ENCODE data around the gene GIGYF1. TPM values are rescaled to one million over a fixed set of nuclear protein-coding genes. Genes with fewer than 3 reads are reported as not detected.

Gene GIGYF1
- total RNA-seq, 4 donors from 2014 or later, result 16.4 to 21.1 (median 16.6) TPM

DNA sequence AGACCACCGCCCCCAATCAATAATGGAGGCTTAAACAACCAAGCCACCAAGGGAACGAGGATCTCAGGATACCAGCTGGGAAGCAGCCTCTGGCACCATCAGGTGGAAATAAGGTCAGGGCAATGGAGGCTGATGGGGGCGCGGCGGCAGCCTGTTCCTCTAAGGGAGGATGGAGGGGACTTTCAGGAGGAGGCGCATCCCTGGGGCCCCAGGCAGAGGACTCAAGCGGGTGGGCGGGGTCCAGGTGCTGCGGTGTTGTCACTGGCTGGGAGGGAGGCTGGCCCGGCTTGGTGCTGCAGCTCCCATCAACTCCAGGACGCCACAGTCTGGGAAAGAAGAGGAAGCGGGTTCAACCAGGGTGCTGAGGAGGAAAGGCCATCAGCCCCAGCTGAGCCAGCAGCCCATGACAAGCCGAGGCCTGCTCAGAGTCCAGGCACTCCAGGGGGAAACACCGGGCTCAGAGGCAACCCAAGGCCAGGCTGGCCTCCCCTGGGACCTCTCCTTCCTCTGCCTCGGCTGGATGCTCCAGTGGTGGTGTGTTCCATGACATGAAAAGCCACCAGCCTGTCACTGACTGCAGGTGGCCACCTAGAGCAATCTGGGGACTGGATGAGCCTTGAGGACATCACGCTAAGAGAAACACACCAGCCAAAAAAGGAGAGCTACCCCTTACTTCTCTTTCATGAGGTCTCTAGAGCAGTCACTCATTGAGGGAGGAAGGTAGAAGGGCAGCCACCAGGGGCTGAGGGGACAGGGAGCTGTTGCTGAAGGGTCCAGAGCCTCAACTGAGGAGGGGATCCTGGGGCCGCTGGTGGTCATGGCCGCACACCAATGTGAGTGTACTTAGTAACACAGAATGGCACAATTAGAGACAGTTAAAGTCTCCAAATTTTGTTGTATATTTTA, 4.6 kb downstream of the GIGYF1 start:
- no peak overlapping the region for H3K4me3 ChIP-seq
- H3K27ac ChIP-seq, result peak overlapping the region in 1 of 4 donors; percentile 9
- DNase-seq (no peak), ATAC-seq (no peak)
- no peaks in the 10 kb centered on the region for H3K9me3 ChIP-seq
- peaks cover 42 to 43% of the 10 kb centered on the region in 2 donors for H3K4me1 ChIP-seq
- TF ChIP-seq POLR2A (IDR thresholded peaks at IDR 0.05), result no peak
- TF ChIP-seq, protein P1, sequence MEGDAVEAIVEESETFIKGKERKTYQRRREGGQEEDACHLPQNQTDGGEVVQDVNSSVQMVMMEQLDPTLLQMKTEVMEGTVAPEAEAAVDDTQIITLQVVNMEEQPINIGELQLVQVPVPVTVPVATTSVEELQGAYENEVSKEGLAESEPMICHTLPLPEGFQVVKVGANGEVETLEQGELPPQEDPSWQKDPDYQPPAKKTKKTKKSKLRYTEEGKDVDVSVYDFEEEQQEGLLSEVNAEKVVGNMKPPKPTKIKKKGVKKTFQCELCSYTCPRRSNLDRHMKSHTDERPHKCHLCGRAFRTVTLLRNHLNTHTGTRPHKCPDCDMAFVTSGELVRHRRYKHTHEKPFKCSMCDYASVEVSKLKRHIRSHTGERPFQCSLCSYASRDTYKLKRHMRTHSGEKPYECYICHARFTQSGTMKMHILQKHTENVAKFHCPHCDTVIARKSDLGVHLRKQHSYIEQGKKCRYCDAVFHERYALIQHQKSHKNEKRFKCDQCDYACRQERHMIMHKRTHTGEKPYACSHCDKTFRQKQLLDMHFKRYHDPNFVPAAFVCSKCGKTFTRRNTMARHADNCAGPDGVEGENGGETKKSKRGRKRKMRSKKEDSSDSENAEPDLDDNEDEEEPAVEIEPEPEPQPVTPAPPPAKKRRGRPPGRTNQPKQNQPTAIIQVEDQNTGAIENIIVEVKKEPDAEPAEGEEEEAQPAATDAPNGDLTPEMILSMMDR (IDR thresholded peaks at IDR 0.05 in 4 of 5, conservative IDR thresholded peaks at IDR 0.05 in 1 of 5), result no peak
- intact Hi-C loops (cut with DNase I; ENCODE audit: low total_unique reads), result loop anchor here (2.0 to 5.0 kb wide), 3 partner anchors 57 to 125 kb away; partner anchors contain the start of gene MOSPD3
- H3K27me3 ChIP-seq, result no peaks in the 10 kb centered on the region
- in situ Hi-C loops (cut with MboI; ENCODE audit: low sequenced_read_pairs in 4 of 4), result loop anchor here in 2 of 4 donors (10.0 kb wide), 2 partner anchors 105 to 215 kb away; partner anchors contain the start of genes TSC22D4 (in 2 of the 2), FBXO24 (in 1 of the 2) and LRCH4 (in 1 of the 2)
- H3K36me3 ChIP-seq, result peaks cover 0 to 41% of the 10 kb centered on the region in 2 donors

DNA sequence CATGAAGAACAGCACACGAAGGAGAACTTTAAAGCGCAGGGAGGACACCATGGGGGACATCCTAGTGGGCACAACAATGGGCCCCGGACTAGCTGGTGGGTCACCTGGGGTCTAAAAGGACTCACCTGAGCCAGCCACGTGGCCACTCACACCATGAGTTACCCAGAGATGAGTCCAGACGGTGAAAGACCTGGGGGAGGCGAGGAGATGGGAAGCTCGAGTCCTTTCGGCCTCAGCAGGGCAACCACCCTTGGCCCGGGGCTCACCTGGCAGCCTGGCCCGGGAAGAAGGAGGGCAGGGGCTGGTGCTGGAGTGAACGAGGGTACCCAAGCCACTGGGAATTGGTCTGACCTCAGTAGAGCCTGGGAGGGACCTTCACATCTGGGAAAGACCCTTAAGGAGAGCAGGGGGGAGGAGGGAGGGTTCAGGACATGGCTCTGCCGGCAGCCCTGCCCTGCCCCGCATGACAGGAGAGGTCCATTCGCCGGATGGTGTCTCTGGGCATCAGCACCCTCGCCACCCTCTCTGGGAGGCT, 5.7 kb downstream of the GIGYF1 start:
- Histone ChIP-seq H3K4me3 (no peak overlapping the region), H3K27me3 (no peaks in the 10 kb centered on the region), H3K4me1 (peaks cover 42% of the 10 kb centered on the region in 2 donors), H3K36me3 (peaks cover 0 to 52% of the 10 kb centered on the region in 2 donors), H3K9me3 (no peaks in the 10 kb centered on the region), H3K27ac (no peak overlapping the region)
- TF ChIP-seq, protein P1 (IDR thresholded peaks at IDR 0.05 in 4 of 5, conservative IDR thresholded peaks at IDR 0.05 in 1 of 5), result no peak
- no peak for TF ChIP-seq POLR2A (IDR thresholded peaks at IDR 0.05)
- ATAC-seq, result no peak
- intact Hi-C loops (cut with DNase I; ENCODE audit: low total_unique reads), result no loop called here
- DNase-seq, result peak in 1 of 2 donors; percentile 7
- in situ Hi-C loops (cut with MboI; ENCODE audit: low sequenced_read_pairs in 4 of 4), result no loop called here

DNA sequence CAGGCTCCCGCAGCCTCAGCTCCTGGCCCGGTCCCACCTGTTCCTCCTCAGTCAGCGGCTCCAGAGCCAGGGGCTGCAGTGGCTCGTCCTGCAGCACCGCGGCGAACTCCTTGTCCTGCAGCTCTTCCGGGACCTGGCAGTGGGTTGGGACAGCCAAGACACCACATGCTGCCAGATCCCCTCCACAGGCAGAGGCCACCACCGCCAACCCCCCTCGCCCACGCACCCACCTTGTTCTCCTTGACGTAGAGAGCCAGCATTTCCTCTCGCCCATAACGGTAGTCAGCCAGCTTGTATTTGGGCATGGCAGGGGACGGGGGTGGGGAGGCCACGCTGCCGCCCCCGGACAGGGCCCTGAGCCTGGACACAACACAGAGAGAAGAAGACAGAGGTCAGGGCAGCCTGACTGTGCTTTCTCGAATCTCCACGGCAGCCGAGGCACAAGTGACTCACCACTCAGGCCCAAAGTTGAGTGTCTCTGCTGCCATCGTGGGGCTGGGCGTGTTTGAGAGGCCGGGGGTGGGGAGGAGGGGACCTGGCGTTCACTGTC, 6.2 kb downstream of the GIGYF1 start:
- Histone ChIP-seq H3K27me3 (no peaks in the 10 kb centered on the region), H3K9me3 (no peaks in the 10 kb centered on the region), H3K36me3 (peaks cover 0 to 58% of the 10 kb centered on the region in 2 donors), H3K4me1 (peaks cover 37 to 40% of the 10 kb centered on the region in 2 donors), H3K4me3 (no peak overlapping the region), H3K27ac (no peak overlapping the region)
- in situ Hi-C loops (cut with MboI; ENCODE audit: low sequenced_read_pairs in 4 of 4), result no loop called here
- ATAC-seq (no peak), DNase-seq (no peak)
- intact Hi-C loops (cut with DNase I; ENCODE audit: low total_unique reads), result no loop called here
- no peak for TF ChIP-seq POLR2A (IDR thresholded peaks at IDR 0.05)
- TF ChIP-seq, protein P1 (IDR thresholded peaks at IDR 0.05 in 4 of 5, conservative IDR thresholded peaks at IDR 0.05 in 1 of 5), result no peak

DNA sequence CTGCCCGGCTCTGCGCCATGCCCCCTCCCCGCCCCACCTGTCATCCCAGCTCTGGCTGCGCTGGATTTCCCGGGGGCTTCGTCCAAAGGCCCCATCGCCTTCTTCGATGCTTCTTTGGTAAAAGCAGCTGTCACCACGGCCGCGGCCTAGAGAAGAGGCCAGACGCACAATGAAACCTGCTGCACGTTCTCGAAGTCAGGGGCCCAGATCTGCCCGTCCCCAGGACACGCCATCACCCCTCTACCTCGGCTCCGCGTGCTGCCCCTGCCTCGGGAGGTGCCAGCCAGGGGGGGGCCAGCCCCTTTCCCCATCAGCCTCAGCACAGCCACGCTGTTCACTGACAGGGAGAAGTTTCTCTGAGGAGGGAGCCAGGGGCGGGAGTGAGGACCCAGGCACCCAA, 6.8 kb downstream of the GIGYF1 start:
- peaks cover 0 to 64% of the 10 kb centered on the region in 2 donors for H3K36me3 ChIP-seq
- H3K27me3 ChIP-seq, result no peaks in the 10 kb centered on the region
- DNase-seq, result no peak
- H3K4me3 ChIP-seq, result no peak overlapping the region
- no peak for ATAC-seq
- H3K9me3 ChIP-seq, result no peaks in the 10 kb centered on the region
- peaks cover 31 to 34% of the 10 kb centered on the region in 2 donors for H3K4me1 ChIP-seq
- no peak overlapping the region for H3K27ac ChIP-seq
- intact Hi-C loops (cut with DNase I; ENCODE audit: low total_unique reads), result no loop called here
- TF ChIP-seq, protein P1 (IDR thresholded peaks at IDR 0.05 in 4 of 5, conservative IDR thresholded peaks at IDR 0.05 in 1 of 5), result no peak
- TF ChIP-seq POLR2A (IDR thresholded peaks at IDR 0.05), result no peak
- in situ Hi-C loops (cut with MboI; ENCODE audit: low sequenced_read_pairs in 4 of 4), result no loop called here
